Heart left ventricle (tissue), 13 donors: ENCODE results near the gene ZDHHC11B.
"Not testable (repeated sequence)": the region's sequence is repeated elsewhere in the genome, so short reads cannot be mapped to it uniquely, and the experiment has no call there.

Source experiments
- POLR2A ChIP-seq, 2 donors: fragments of 450-650 bp; IDR thresholded peaks; one replicate each; pipeline ENCODE4 v1.6.1; 2017; ENCODE audit warnings: antibody characterized with exemption in 2 of 2, mild to moderate bottlenecking in 2 of 2, moderate library complexity in 2 of 2
- TF ChIP-seq, protein P1 (sequence below), 12 donors: fragments of 200-600 bp; sonication (generic) in 4 of 12; IDR thresholded peaks; one replicate each; pipeline versions ENCODE4 v1.5.0 to v1.8.0; 2018 to 2022; ENCODE audit warnings: antibody characterized with exemption in 12 of 12, mild to moderate bottlenecking in 5 of 12
- donor health status: ischemic (EF 13 %, LVEDD 7.1; RV severe dilation, severe dysfunction).
- donor health status: DM: no; HTN: yes; CAD: no.
- donor health status: DM: no; HTN: no; CAD: no.
- donor health status: ischemic (EF 25% LVEDD 6.9; RV normal size, moderate dysfunction).
- donor health status: ischemic (EF 25% LVEDD 5.7; RV mildly dilated, moderate dysfunction).
- donor health status: ischemic (EF 35%, LVEDD 5.7; RV mildly dilated, moderate dysfunction).
- donor health status: nonischemic (EF 11% LVEDD 7.7; RV severe dilation, severe dysfunction).
- donor health status: DM: yes; HTN: yes; CAD: no.
- donor health status: PGD.
- donor health status: ischemic (EF 29% LVEDD 5.4; RV normal size, mild dysfunction).
- donor health status: nonischemic (EF 23%, LVEDD 6.1; RV moderate dilation, normal function).

DNA sequence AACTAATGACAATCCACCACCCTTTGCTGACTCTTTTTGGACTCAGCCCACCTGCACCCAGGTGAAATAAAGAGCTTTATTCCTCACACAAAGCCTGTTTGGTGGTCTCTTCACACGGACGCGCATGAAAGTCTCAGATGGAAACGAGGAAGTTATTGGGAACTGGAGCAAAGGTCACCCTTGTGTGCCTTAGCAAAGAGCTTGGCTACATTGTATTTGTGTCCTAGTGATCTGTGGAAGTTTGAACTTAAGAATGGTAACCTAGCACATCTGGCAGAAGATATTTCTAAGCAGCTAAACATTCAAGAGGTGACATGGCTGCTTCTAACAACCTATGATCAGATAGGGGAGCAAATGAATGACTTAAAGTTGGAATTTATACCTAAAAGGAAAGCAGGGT, 76.2 kb downstream of the ZDHHC11B start:
- not testable (repeated sequence) for TF ChIP-seq POLR2A (IDR thresholded peaks at IDR 0.05)
- TF ChIP-seq, protein P1, sequence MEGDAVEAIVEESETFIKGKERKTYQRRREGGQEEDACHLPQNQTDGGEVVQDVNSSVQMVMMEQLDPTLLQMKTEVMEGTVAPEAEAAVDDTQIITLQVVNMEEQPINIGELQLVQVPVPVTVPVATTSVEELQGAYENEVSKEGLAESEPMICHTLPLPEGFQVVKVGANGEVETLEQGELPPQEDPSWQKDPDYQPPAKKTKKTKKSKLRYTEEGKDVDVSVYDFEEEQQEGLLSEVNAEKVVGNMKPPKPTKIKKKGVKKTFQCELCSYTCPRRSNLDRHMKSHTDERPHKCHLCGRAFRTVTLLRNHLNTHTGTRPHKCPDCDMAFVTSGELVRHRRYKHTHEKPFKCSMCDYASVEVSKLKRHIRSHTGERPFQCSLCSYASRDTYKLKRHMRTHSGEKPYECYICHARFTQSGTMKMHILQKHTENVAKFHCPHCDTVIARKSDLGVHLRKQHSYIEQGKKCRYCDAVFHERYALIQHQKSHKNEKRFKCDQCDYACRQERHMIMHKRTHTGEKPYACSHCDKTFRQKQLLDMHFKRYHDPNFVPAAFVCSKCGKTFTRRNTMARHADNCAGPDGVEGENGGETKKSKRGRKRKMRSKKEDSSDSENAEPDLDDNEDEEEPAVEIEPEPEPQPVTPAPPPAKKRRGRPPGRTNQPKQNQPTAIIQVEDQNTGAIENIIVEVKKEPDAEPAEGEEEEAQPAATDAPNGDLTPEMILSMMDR (IDR thresholded peaks at IDR 0.05), result not testable (repeated sequence)
